Mammary microvascular endothelial cell (primary cell): Measurements from ENCODE around the gene FGF3. TPM values are rescaled to one million over a fixed set of nuclear protein-coding genes. Genes with fewer than 3 reads are reported as not detected.

Experiments
- total RNA-seq: library from RNA; depleted of rRNA; stranded (reverse); fragments of >200 nt; gene quantifications from 2 replicates; pipeline ENCODE4 v1.2.3, GENCODE V29; 2015

The FGF3 gene
- total RNA-seq: not detected in 2 replicates

GRCh38 chr11:69818603-69819441 is at the start of gene FGF3:
FGF3 (minus strand) TSS chr11:69819416; CDS start chr11:69818933, 483 bp downstream.

GRCh38 chr11:69775163-69775755 is 44.0 kb downstream of the FGF3 start, which contains the start of gene FGF4:
FGF4 (minus strand) TSS chr11:69775341; CDS start chr11:69775084, 257 bp downstream.

Other genes starting within 250 kb of the FGF3 start
- gene CCND1, start 178.3 kb downstream of the FGF3 start, total RNA-seq: 558 and 576 TPM in 2 replicates
- 15.8 and 24.2 TPM in 2 replicates for gene LTO1, start 144.1 kb downstream of the FGF3 start, total RNA-seq
- gene FGF19, start 115.4 kb downstream of the FGF3 start, total RNA-seq: not detected in 2 replicates
- gene FGF4, start 44.1 kb downstream of the FGF3 start, total RNA-seq: not detected in 2 replicates